GM13977 (cell line): Measurements from ENCODE around the gene HOXD11.

ENCODE experiments used
- DNase-seq: peaks from one replicate; pipeline ENCODE4 v3.0.0; 2012; ENCODE audit warnings: low spot score
- in situ Hi-C: fragments of 300-500 bp; cut with MboI; formaldehyde crosslinking; loops from one replicate; pipeline ENCODE4 v1.12.0; 2022; ENCODE audit warnings: low sequenced_read_pairs, low pct_unique_long_range_greater_than_20kb, mixed read lengths, inconsistent platforms; ENCODE audit not compliant: unreplicated experiment
- TF ChIP-seq, protein P1 (sequence below): IDR thresholded peaks from 2 replicates; pipeline ENCODE4 v1.5.1; 2012; ENCODE audit warnings: mild to moderate bottlenecking, control low read depth; ENCODE audit not compliant: insufficient read depth; ENCODE audit errors: extremely low read depth, missing control alignments

The HOXD11 gene

DNA sequence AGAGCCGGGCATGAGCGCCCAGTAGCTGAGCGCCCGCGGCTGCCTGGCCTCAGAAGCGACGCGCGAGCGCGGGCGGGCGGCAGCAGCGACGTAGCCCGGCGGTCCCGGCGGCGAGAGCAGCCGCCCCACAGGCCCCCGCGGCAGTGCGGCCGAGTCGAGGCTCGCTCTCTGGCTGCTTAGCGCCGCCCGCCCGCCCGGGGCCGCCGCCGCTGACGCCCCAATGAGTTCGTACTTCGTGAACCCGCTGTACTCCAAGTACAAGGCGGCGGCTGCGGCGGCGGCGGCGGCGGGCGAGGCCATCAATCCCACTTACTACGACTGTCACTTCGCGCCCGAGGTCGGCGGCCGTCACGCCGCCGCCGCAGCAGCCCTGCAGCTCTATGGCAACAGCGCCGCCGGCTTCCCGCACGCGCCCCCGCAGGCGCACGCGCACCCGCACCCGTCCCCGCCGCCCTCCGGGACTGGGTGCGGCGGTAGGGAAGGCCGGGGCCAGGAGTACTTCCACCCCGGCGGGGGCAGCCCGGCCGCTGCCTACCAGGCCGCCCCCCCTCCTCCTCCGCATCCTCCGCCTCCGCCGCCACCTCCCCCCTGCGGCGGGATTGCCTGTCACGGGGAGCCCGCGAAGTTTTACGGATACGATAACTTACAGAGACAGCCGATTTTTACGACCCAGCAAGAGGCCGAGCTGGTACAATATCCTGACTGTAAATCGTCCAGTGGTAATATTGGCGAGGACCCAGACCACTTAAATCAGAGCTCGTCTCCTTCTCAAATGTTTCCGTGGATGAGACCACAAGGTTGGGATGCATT lies 23.3 kb downstream of the HOXD11 start:
- DNase-seq: no peak
- in situ Hi-C loops: no loop called here

DNA sequence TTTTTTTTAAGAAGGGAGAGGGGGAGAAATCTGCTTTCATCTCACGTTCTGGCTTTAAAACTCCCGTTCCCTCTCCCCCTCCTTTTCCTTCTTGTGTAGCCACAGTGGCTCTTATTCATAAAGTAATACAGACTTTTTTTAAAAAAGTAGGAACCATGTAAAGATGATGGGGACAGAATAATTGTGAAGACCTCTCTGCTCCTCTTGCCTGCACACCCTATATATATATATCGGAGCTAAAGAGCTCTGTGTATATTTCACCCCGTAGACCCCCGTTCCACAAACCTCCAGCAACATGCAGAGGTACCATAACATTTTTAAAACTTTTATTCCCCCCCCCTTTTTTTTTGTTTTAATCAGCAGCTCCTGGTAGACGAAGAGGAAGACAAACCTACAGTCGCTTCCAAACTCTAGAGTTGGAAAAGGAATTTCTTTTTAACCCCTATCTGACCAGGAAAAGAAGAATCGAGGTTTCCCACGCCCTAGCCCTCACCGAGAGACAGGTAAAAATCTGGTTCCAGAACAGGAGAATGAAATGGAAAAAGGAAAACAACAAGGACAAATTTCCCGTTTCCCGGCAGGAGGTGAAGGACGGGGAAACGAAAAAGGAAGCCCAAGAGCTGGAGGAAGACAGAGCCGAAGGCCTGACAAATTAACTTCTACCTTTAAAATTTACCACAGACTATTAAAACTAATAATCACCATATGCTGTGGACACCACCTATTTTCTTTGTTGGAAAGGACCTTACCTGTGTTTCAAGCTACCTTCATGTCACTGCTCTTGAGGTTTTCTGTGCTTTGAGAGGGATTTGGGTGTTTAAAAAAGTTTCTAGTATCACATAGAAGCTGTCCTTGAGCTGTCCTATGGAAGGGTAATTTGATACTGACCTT lies 24.1 kb downstream of the HOXD11 start:
- DNase-seq: no peak
- TF ChIP-seq, protein P1, sequence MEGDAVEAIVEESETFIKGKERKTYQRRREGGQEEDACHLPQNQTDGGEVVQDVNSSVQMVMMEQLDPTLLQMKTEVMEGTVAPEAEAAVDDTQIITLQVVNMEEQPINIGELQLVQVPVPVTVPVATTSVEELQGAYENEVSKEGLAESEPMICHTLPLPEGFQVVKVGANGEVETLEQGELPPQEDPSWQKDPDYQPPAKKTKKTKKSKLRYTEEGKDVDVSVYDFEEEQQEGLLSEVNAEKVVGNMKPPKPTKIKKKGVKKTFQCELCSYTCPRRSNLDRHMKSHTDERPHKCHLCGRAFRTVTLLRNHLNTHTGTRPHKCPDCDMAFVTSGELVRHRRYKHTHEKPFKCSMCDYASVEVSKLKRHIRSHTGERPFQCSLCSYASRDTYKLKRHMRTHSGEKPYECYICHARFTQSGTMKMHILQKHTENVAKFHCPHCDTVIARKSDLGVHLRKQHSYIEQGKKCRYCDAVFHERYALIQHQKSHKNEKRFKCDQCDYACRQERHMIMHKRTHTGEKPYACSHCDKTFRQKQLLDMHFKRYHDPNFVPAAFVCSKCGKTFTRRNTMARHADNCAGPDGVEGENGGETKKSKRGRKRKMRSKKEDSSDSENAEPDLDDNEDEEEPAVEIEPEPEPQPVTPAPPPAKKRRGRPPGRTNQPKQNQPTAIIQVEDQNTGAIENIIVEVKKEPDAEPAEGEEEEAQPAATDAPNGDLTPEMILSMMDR: no peak
- in situ Hi-C loops: no loop called here

More for the DNA sequence above, 23.3 kb downstream of the HOXD11 start:
- TF ChIP-seq, protein P1: no peak

DNA sequence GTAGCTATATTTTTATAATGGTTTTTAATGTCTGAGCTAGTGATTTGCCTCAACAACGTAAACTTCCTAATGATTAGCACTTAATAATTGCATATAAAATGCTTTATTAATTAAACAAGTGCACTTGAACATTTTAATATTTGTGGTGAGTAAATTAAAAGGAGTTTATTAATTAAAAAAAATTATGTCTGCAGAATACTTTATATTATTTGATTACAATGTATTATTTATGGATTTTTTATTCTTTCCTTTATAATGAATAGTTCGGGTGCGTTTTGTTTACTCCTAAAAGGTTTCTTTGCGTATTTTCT lies 24.7 kb downstream of the HOXD11 start:
- DNase-seq: no peak
- TF ChIP-seq, protein P1: no peak
- in situ Hi-C loops: no loop called here

DNA sequence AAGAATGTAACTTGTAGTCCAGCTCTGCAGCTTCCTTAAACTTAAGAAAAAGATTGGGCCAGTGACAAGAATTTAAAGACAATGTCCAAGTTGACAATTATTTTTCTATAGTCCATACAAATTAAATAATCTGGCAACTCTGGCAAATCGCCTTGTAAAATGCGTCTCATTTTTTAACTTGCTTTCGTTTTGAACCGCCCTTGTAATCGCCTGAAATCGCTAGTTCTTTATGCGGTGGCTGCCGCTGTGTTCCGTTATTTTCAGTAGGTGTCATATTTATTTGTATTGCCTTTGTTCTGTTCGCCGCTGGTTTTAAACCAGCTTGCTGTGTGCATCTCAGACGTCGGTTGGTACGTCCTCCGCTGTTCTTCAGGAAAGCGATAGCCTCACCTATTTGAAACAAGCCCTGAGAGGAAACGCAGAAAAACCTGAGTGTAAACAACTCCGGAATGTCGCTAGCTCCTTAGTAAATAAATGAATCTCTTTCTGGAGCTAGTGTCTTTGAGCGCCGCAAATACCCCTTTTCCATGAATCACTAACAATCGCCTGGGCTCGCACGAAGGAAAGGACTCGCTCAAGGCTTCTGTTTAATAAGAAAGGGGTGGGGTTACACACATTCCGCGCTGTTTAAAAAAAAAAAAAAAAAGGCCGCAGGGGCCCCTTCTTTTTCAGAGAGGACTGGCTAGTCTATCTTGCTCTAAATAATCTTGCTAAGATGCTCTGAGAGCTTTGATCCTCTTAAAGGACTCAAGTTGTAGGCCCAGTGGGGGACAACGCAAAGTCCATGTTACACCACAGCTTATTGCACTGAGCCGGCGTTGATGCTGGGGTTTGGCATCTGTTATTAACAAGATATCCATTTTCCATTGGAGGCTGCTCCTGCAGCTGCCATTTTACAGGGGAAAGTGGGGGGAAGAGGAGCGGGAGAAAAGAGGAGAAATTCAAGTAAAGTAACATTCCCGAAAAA lies 25.4 kb downstream of the HOXD11 start:
- no peak for DNase-seq
- in situ Hi-C loops: no loop called here
- TF ChIP-seq, protein P1: no peak

DNA sequence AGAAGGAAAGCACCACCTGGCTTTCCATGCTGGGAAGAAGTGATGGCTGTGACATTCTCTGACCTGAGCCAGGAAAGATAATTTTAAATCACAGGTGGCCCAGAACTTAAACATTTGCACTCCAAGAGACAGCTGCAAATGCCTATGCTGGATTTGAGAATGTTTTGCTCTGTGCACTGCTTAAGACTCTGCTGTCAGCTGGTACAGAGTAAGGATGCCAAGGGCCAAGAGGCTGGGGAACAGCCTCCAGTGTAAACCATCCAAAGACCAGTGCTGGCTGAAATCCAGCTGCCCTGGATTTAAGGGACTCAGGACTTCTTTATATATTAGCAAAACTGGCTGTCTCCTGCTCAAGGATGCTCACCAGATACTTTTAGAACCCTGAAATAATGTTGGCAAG lies 26.3 kb downstream of the HOXD11 start:
- no peak for DNase-seq
- in situ Hi-C loops: no loop called here
- TF ChIP-seq, protein P1: no peak

DNA sequence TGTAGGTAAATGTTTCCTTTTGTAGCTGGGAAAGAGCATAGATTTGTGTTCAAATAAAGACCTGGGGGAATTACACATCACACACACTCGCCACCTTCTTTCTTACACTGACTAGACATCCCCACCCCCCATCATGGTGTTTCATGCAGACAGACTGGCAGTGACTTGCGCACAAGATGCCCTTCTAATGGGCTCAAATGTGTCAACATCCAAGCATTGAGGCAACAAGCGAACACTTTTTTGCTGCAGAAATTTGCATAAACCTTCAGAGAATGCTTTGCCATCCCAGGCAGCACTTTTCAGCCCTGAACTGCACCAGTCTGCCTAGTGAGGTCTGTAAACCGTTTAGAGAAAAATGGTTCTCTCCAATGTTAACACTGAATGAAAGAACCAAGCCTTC lies 27.0 kb downstream of the HOXD11 start:
- no peak for DNase-seq
- in situ Hi-C loops: no loop called here
- TF ChIP-seq, protein P1: no peak
